GM23338 (cell line): ENCODE results near the gene C16orf74. TPM values are rescaled to one million over a fixed set of nuclear protein-coding genes. Genes with fewer than 3 reads are reported as not detected.

ENCODE experiments used
- ATAC-seq: fragments of 200-7000 bp; cut with Tn5 transposase; 3 replicates; pipeline ENCODE4 v1.9.1; 2020
- DNase-seq: peaks from one replicate; pipeline ENCODE4 v3.0.0-alpha.2; 2015; ENCODE audit warnings: low spot score
- H2AFZ ChIP-seq: fragments of 200-600 bp; sonication (generic); 2 replicates; pipeline ENCODE4 v1.8.0; 2016; ENCODE audit warnings: antibody characterized with exemption, mild to moderate bottlenecking, moderate library complexity
- H3F3A ChIP-seq: fragments of 200-600 bp; sonication (generic); replicated peaks from 2 replicates; pipeline ENCODE4 v1.8.0; 2017; ENCODE audit warnings: antibody characterized with exemption, mixed run types, low read depth
- H3K27ac ChIP-seq: fragments of 200-600 bp; sonication (generic); 2 replicates; pipeline ENCODE4 v1.6.1; 2016; ENCODE audit warnings: low read depth
- H3K27me3 ChIP-seq: fragments of 200-600 bp; sonication (generic); 2 replicates; pipeline ENCODE4 v1.8.0; 2016; ENCODE audit warnings: mild to moderate bottlenecking, mixed run types, moderate library complexity; ENCODE audit not compliant: insufficient read depth
- H3K36me3 ChIP-seq: fragments of 200-600 bp; sonication (generic); 2 replicates; pipeline ENCODE4 v1.8.0; 2016; ENCODE audit warnings: mild to moderate bottlenecking; ENCODE audit not compliant: insufficient read depth
- H3K4me1 ChIP-seq: fragments of 200-600 bp; sonication (generic); 2 replicates; pipeline ENCODE4 v1.8.0; 2016; ENCODE audit warnings: mild to moderate bottlenecking, moderate library complexity; ENCODE audit not compliant: insufficient read depth
- H3K4me2 ChIP-seq: fragments of 200-600 bp; sonication (generic); 2 replicates; pipeline ENCODE4 v1.7.1; 2017; ENCODE audit warnings: mixed run types
- H3K4me3 ChIP-seq: fragments of 200-600 bp; sonication (generic); 2 replicates; pipeline ENCODE4 v1.6.1; 2016; ENCODE audit warnings: mixed run types
- H3K79me2 ChIP-seq: fragments of 200-600 bp; sonication (generic); replicated peaks from 2 replicates; pipeline ENCODE4 v1.8.0; 2017; ENCODE audit warnings: mild to moderate bottlenecking; ENCODE audit not compliant: insufficient read depth
- H3K9me2 ChIP-seq: fragments of 200-600 bp; sonication (generic); 2 replicates; pipeline ENCODE4 v1.8.0; 2017; ENCODE audit not compliant: insufficient read depth
- H4K20me1 ChIP-seq: fragments of 200-600 bp; sonication (generic); replicated peaks from 2 replicates; pipeline ENCODE4 v1.8.0; 2017; ENCODE audit warnings: mild to moderate bottlenecking; ENCODE audit not compliant: insufficient read depth
- H3K27ac Mint-ChIP-seq: 2 replicates; pipeline ENCODE4 v1.8.0; 2020; ENCODE audit warnings: inconsistent platforms, mild to moderate bottlenecking, moderate library complexity, mixed read lengths
- H3K27me3 Mint-ChIP-seq: 3 replicates; pipeline ENCODE4 v1.8.0; 2022; ENCODE audit warnings: low read depth, mild to moderate bottlenecking, moderate library complexity, mixed read lengths, inconsistent platforms; ENCODE audit not compliant: insufficient read depth, poor library complexity
- H3K36me3 Mint-ChIP-seq: 3 replicates; pipeline ENCODE4 v1.8.0; 2021; ENCODE audit warnings: low read depth, mild to moderate bottlenecking, inconsistent platforms, moderate library complexity, mixed read lengths
- H3K4me1 Mint-ChIP-seq: 3 replicates; pipeline ENCODE4 v1.8.0; 2020; ENCODE audit warnings: mild to moderate bottlenecking, inconsistent platforms, mixed read lengths
- H3K4me3 Mint-ChIP-seq: 3 replicates; pipeline ENCODE4 v1.8.0; 2021; ENCODE audit warnings: moderate library complexity, mild to moderate bottlenecking, inconsistent platforms, mixed read lengths
- H3K9me3 Mint-ChIP-seq: 3 replicates; pipeline ENCODE4 v1.8.0; 2020; ENCODE audit warnings: moderate library complexity, mild to moderate bottlenecking, inconsistent platforms, mixed read lengths
- CTCF ChIP-seq, 2 experiments: fragments of 200-600 bp in 1 of 2; sonication (generic) in 1 of 2; conservative IDR thresholded peaks; 2 replicates each; pipeline versions ENCODE4 v1.5.1 to v1.6.1; 2016 to 2017; ENCODE audit warnings: antibody characterized with exemption in 2 of 2, low read depth in 2 of 2, mild to moderate bottlenecking in 2 of 2, moderate library complexity in 1 of 2
- ETS1 ChIP-seq: IDR thresholded peaks from 2 replicates; pipeline ENCODE4 v1.6.1; 2016; ENCODE audit warnings: antibody characterized with exemption
- EZH2 ChIP-seq: fragments of 200-600 bp; sonication (generic); IDR thresholded peaks from one replicate; pipeline ENCODE4 v1.8.0; 2017; ENCODE audit warnings: antibody characterized with exemption, mild to moderate bottlenecking, low read depth; ENCODE audit not compliant: unreplicated experiment
- EZH2phosphoT487 ChIP-seq: fragments of 200-600 bp; sonication (generic); IDR thresholded peaks from one replicate; pipeline ENCODE4 v1.8.1; 2018; ENCODE audit warnings: antibody characterized with exemption; ENCODE audit not compliant: unreplicated experiment
- JUNB ChIP-seq: IDR thresholded peaks from one replicate; pipeline ENCODE4 v1.6.1; 2016; ENCODE audit warnings: antibody characterized with exemption; ENCODE audit not compliant: unreplicated experiment
- NANOG ChIP-seq: IDR thresholded peaks from 2 replicates; pipeline ENCODE4 v1.6.1; 2016; ENCODE audit warnings: antibody characterized with exemption, borderline replicate concordance
- ZNF331 ChIP-seq: fragments of 250-450 bp; sonication (Bioruptor Pico); IDR thresholded peaks from 2 replicates; pipeline ENCODE4 v1.5.0; 2020; ENCODE audit warnings: low read depth, mild to moderate bottlenecking, moderate library complexity
- ZNF462 ChIP-seq: fragments of 250-450 bp; sonication (Bioruptor Pico); IDR thresholded peaks from 2 replicates; pipeline ENCODE4 v1.5.0; 2020; ENCODE audit warnings: mild to moderate bottlenecking, moderate library complexity
- polyA plus RNA-seq: library from polyadenylated mRNA; unstranded; fragments of >200 nt; fragmentation: Nextera tagmentation; extraction: Ambion mirVana; gene quantifications from 2 replicates; pipeline ENCODE4 v1.2.1, GENCODE V29; 2016
- total RNA-seq: library from RNA; depleted of rRNA; stranded (reverse); fragments of >200 nt; shearing (Covaris generic); gene quantifications from 2 replicates; pipeline ENCODE4 v1.2.3, GENCODE V29; 2014

Gene C16orf74
- total and polyA plus RNA-seq, 2 experiments from 2014 or later: 12.1 to 19.1 TPM

- no peak overlapping the region for H3K27ac ChIP-seq
- ATAC-seq: peak; percentile 80
Observed at GRCh38 chr16:85698935-85699558, 51.8 kb downstream of the C16orf74 start.

GRCh38 chr16:85698459-85698891 is 52.4 kb downstream of the C16orf74 start:
- H3K4me1 Mint-ChIP-seq: peaks cover 6% of the 10 kb centered on the region
- Histone ChIP-seq H3K9me2 (no peaks in the 10 kb centered on the region), H3K36me3 (no peaks in the 10 kb centered on the region), H3K27me3 (no peaks in the 10 kb centered on the region), H3K4me1 (no peaks in the 10 kb centered on the region), H2AFZ (no peak overlapping the region), H3K27ac (no peak overlapping the region), H3K4me2 (no peak overlapping the region), H4K20me1 (no peaks in the 10 kb centered on the region), H3K79me2 (no peaks in the 10 kb centered on the region), H3F3A (peaks cover 8% of the 10 kb centered on the region; the same call in 1 of the 2 replicates), H3K4me3 (no peak overlapping the region)
- DNase-seq (no peak), ATAC-seq (no peak)
- H3K36me3 Mint-ChIP-seq: no peaks in the 10 kb centered on the region
- no peak overlapping the region for H3K4me3 Mint-ChIP-seq
- H3K9me3 Mint-ChIP-seq: no peaks in the 10 kb centered on the region
- H3K27ac Mint-ChIP-seq: no peak overlapping the region
- peaks cover 16% of the 10 kb centered on the region for H3K27me3 Mint-ChIP-seq
- TF ChIP-seq ZNF462 (CRISPR knock-in tag) (no peak), JUNB (no peak), EZH2 (no peak), EZH2phosphoT487 (no peak), ZNF331 (no peak), NANOG (no peak)

More at GRCh38 chr16:85698935-85699558, 51.8 kb downstream of the C16orf74 start:
- Histone ChIP-seq H3K9me2 (no peaks in the 10 kb centered on the region), H3K27me3 (no peaks in the 10 kb centered on the region), H3K79me2 (no peaks in the 10 kb centered on the region), H3F3A (peaks cover 8% of the 10 kb centered on the region; the same call in 1 of the 2 replicates), H3K36me3 (no peaks in the 10 kb centered on the region), H3K4me3 (no peak overlapping the region), H2AFZ (no peak overlapping the region), H3K4me1 (no peaks in the 10 kb centered on the region), H3K4me2 (no peak overlapping the region), H4K20me1 (no peaks in the 10 kb centered on the region)
- Mint-ChIP-seq H3K4me3 (no peak overlapping the region), H3K27ac (no peak overlapping the region), H3K36me3 (no peaks in the 10 kb centered on the region), H3K9me3 (no peaks in the 10 kb centered on the region), H3K27me3 (peaks cover 16% of the 10 kb centered on the region), H3K4me1 (peaks cover 6% of the 10 kb centered on the region)
- DNase-seq: peak; percentile 78
- no peak for TF ChIP-seq ETS1
- TF ChIP-seq CTCF (conservative IDR thresholded peaks at IDR 0.05; ENCODE audit: low read depth in 2 of 2): peak; percentile 52 to 72
